H1 (cell line): ENCODE results near the gene C16orf54. TPM values are rescaled to one million over a fixed set of nuclear protein-coding genes. Genes with fewer than 3 reads are reported as not detected.
"Not testable (repeated sequence)": the region's sequence is repeated elsewhere in the genome, so short reads cannot be mapped to it uniquely, and the experiment has no call there.

Experiments used
- CTCF ChIA-PET: fragments of 300-600 bp; sonication (Branson Sonifier 250); formaldehyde crosslinking; loops from one replicate; lab custom pipeline; 2021; ENCODE audit not compliant: partially characterized antibody; lab: Charles Lee
- POLR2A ChIA-PET: fragments of 300-600 bp; sonication (Branson Sonifier 250); formaldehyde crosslinking; loops from one replicate; lab custom pipeline; 2021; ENCODE audit warnings: inconsistent platforms; ENCODE audit not compliant: partially characterized antibody; lab: Charles Lee
- DNase-seq, 2 experiments: peaks; one replicate each; pipeline versions ENCODE4 v3.0.0 to v3.0.0-alpha.2; 2010 to 2022; ENCODE audit warnings: low spot score in 2 of 2, low read depth in 1 of 2, mixed read lengths in 1 of 2
- FAIRE-seq: peaks from 2 replicates; lab custom pipeline; 2011; peaks lifted over from hg19 to GRCh38; lab: Jason Lieb, UNC
- H2AFZ ChIP-seq: 2 replicates; pipeline ENCODE4 v1.8.1; 2012; ENCODE audit warnings: low read length, inconsistent platforms
- H2AK5ac ChIP-seq: 2 replicates; pipeline ENCODE4 v1.6.1; 2013; ENCODE audit warnings: low read depth, low read length
- H2BK120ac ChIP-seq: replicated peaks from 2 replicates; pipeline ENCODE3; 2013; ENCODE audit warnings: low read depth, low read length, inconsistent platforms
- H2BK12ac ChIP-seq: 2 replicates; pipeline ENCODE4 v1.6.1; 2013; ENCODE audit warnings: low read depth, low read length
- H2BK15ac ChIP-seq: 2 replicates; pipeline ENCODE4 v1.6.1; 2013; ENCODE audit warnings: low read length
- H2BK20ac ChIP-seq: 2 replicates; pipeline ENCODE4 v1.6.1; 2013; ENCODE audit warnings: low read length
- H2BK5ac ChIP-seq: 2 replicates; pipeline ENCODE4 v1.6.1; 2013; ENCODE audit warnings: low read depth, low read length
- H3K14ac ChIP-seq: 2 replicates; pipeline ENCODE4 v1.6.1; 2013; ENCODE audit warnings: inconsistent platforms; ENCODE audit not compliant: insufficient read length
- H3K18ac ChIP-seq: 2 replicates; pipeline ENCODE4 v1.6.1; 2013; ENCODE audit warnings: low read length; ENCODE audit errors: extremely low read depth
- H3K23ac ChIP-seq: 2 replicates; pipeline ENCODE4 v1.6.1; 2013; ENCODE audit warnings: inconsistent platforms; ENCODE audit not compliant: insufficient read length
- H3K23me2 ChIP-seq: 2 replicates; pipeline ENCODE4 v1.6.1; 2013; ENCODE audit warnings: low read depth, low read length
- H3K27ac ChIP-seq: 2 replicates; pipeline ENCODE4 v1.6.1; 2011; ENCODE audit warnings: low read depth, low read length, inconsistent platforms
- H3K27me3 ChIP-seq, 4 experiments: replicated peaks in 1 of 4; 1 replicate in 1 of 4; 2 replicates in 3 of 4; pipeline versions ENCODE4 v1.6.1 to v1.8.1; 2011 to 2013; ENCODE audit warnings: low read length in 3 of 4, mild to moderate bottlenecking in 3 of 4, inconsistent platforms in 2 of 4, mixed read lengths in 2 of 4, moderate library complexity in 1 of 4; ENCODE audit not compliant: control insufficient read depth in 3 of 4, insufficient read depth in 3 of 4; ENCODE audit errors: extremely low read depth in 1 of 4
- H3K36me3 ChIP-seq, 4 experiments: 2 replicates each; pipeline versions ENCODE4 v1.6.1 to v1.8.1; 2011 to 2013; ENCODE audit warnings: mild to moderate bottlenecking in 4 of 4, low read length in 3 of 4, moderate library complexity in 2 of 4, control low read depth in 1 of 4, inconsistent platforms in 1 of 4; ENCODE audit not compliant: insufficient read depth in 4 of 4, control insufficient read depth in 2 of 4
- H3K4ac ChIP-seq: replicated peaks from 2 replicates; pipeline ENCODE3; 2013; ENCODE audit warnings: low read length, low read depth, mixed read lengths, inconsistent platforms; ENCODE audit not compliant: insufficient read length
- H3K4me1 ChIP-seq, 4 experiments: replicated peaks in 1 of 4; 1 replicate in 1 of 4; 2 replicates in 3 of 4; pipeline versions ENCODE4 v1.6.1 to v1.8.1; 2011 to 2013; ENCODE audit warnings: low read length in 3 of 4, inconsistent platforms in 2 of 4, mixed read lengths in 1 of 4; ENCODE audit not compliant: insufficient read depth in 4 of 4, control insufficient read depth in 3 of 4
- H3K4me2 ChIP-seq, 2 experiments: 2 replicates each; pipeline versions ENCODE4 v1.6.1 to v1.8.1; 2011 to 2013; ENCODE audit warnings: low read depth in 2 of 2, low read length in 2 of 2, control low read depth in 1 of 2, inconsistent platforms in 1 of 2, mild to moderate bottlenecking in 1 of 2; ENCODE audit not compliant: insufficient read depth in 1 of 2
- H3K4me3 ChIP-seq, 4 experiments: fragments of 200-600, 300-600 bp in 1 of 4; sonication (generic), shearing (Covaris generic), sonication (Bioruptor Twin) in 1 of 4; 2 replicates each; pipeline versions ENCODE4 v1.5.1 to v1.8.1; 2011 to 2016; ENCODE audit warnings: low read length in 4 of 4, low read depth in 3 of 4, control low read depth in 2 of 4, inconsistent platforms in 2 of 4, mild to moderate bottlenecking in 2 of 4, mixed read lengths in 1 of 4, moderate library complexity in 1 of 4; ENCODE audit not compliant: insufficient read depth in 2 of 4; ENCODE audit errors: extremely low read depth in 1 of 4
- H3K56ac ChIP-seq: replicated peaks from 2 replicates; pipeline ENCODE3; 2013; ENCODE audit warnings: low read depth, mild to moderate bottlenecking, mixed read lengths, low read length, inconsistent platforms; ENCODE audit not compliant: insufficient read length
- H3K79me1 ChIP-seq: 2 replicates; pipeline ENCODE4 v1.6.1; 2013; ENCODE audit warnings: low read depth, low read length, control low read depth
- H3K79me2 ChIP-seq, 2 experiments: 2 replicates each; pipeline versions ENCODE4 v1.6.1 to v1.8.1; 2012 to 2013; ENCODE audit warnings: low read length in 2 of 2, mild to moderate bottlenecking in 2 of 2, inconsistent platforms in 1 of 2; ENCODE audit not compliant: insufficient read depth in 2 of 2, control insufficient read depth in 1 of 2
- H3K9ac ChIP-seq, 4 experiments: replicated peaks in 1 of 4; 1 replicate in 1 of 4; 2 replicates in 3 of 4; pipeline versions ENCODE4 v1.6.1 to v1.8.1; 2011 to 2013; ENCODE audit warnings: low read depth in 3 of 4, low read length in 3 of 4, control low read depth in 2 of 4, mild to moderate bottlenecking in 2 of 4, moderate library complexity in 2 of 4, inconsistent platforms in 1 of 4; ENCODE audit errors: extremely low read depth in 1 of 4
- H3K9me3 ChIP-seq, 2 experiments: 2 replicates each; pipeline versions ENCODE4 v1.6.1 to v1.8.1; 2012 to 2013; ENCODE audit warnings: mild to moderate bottlenecking in 2 of 2, moderate library complexity in 2 of 2, control low read depth in 1 of 2, inconsistent platforms in 1 of 2, low read depth in 1 of 2, low read length in 1 of 2, mixed read lengths in 1 of 2; ENCODE audit not compliant: insufficient read depth in 2 of 2
- H4K20me1 ChIP-seq, 2 experiments: replicated peaks in 1 of 2; 2 replicates each; pipeline versions ENCODE3 to v1.8.1; 2011 to 2013; ENCODE audit warnings: inconsistent platforms in 2 of 2, low read length in 2 of 2, mild to moderate bottlenecking in 1 of 2; ENCODE audit not compliant: insufficient read depth in 2 of 2, control insufficient read depth in 1 of 2
- H4K5ac ChIP-seq: 2 replicates; pipeline ENCODE4 v1.6.1; 2013; ENCODE audit warnings: low read length, low read depth, mixed read lengths, inconsistent platforms; ENCODE audit not compliant: insufficient read length
- H4K8ac ChIP-seq: 2 replicates; pipeline ENCODE4 v1.8.0; 2013; ENCODE audit warnings: mild to moderate bottlenecking, moderate library complexity, low read length, inconsistent platforms; ENCODE audit not compliant: insufficient read depth; ENCODE audit errors: extremely low read depth
- H4K91ac ChIP-seq: replicated peaks from 2 replicates; pipeline ENCODE3; 2013; ENCODE audit warnings: low read length, mixed read lengths, inconsistent platforms; ENCODE audit not compliant: insufficient read length
- WGBS, 2 experiments: shearing (Covaris generic) in 1 of 2; methylation state at CpG; one replicate each; pipeline versions ENCODE4 v1.1.6 to v1.1.7; 2013 to 2015; ENCODE audit warnings: low lambda C conversion rate in 2 of 2, mixed read lengths in 2 of 2, inconsistent platforms in 1 of 2, low coverage in 1 of 2, missing lambda C conversion rate in 1 of 2; ENCODE audit not compliant: insufficient replicate concordance in 2 of 2, insufficient coverage in 1 of 2, insufficient read length in 1 of 2; ENCODE audit errors: extremely low coverage in 1 of 2, missing lambda C conversion rate in 1 of 2; 5-methylcytosine and 5-hydroxymethylcytosine counted together
- polyA plus RNA-seq, 7 experiments: library from polyadenylated mRNA; depleted of rRNA in 3 of 7; stranded (reverse) in 5 of 7; unstranded in 2 of 7; fragments of >200 nt in 5 of 7; fragments of 200-250 nt in 2 of 7; gene quantifications; 1 replicate in 5 of 7; 2 replicates in 1 of 7; 4 replicates in 1 of 7; pipeline versions ENCODE4 v1.2.1 to v1.2.3, GENCODE V29; 2011 to 2013; ENCODE audit warnings: missing spikeins in 2 of 7, mixed read lengths in 2 of 7
- total RNA-seq: library from RNA; stranded (reverse); fragmentation: NEBNext Ultra II Directional; extraction: Animal tissue kit (Norgen Biotek cat#: 25700); gene quantifications from 2 replicates; pipeline ENCODE4 v1.2.1, GENCODE V29; 2021

Gene C16orf54
- total and polyA plus RNA-seq, 2 of the 8 experiments (the other 6 are each of a cell fraction or from before 2014, with no cell fraction given): not detected

DNA sequence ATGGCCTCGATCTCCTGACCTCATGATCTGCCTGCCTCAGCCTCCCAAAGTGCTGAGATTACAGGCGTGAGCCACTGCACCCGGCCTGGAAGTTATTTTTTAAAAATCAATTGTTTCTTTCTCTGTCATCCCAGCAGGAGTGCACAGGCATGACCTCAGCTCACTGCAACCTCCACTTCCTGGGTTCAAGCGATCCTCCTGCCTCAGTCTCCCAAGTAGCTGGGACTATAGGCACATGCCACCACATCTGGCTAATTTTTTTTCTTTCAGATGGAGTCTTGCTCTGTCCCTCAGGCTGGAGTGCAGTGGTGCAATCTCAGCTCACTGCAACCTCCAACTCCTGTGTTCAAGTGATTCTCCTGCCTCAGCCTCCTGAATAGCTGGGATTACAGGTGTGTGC lies 41.4 kb upstream of the C16orf54 start:
- not testable (repeated sequence) for H2BK15ac ChIP-seq, H3K9ac ChIP-seq, H3K18ac ChIP-seq, H3K27ac ChIP-seq, H4K91ac ChIP-seq, H3K27me3 ChIP-seq, H2BK20ac ChIP-seq, H3K4me2 ChIP-seq, H3K4me3 ChIP-seq, H3K4ac ChIP-seq, H2BK5ac ChIP-seq, H4K5ac ChIP-seq, H4K20me1 ChIP-seq, FAIRE-seq, H2AK5ac ChIP-seq, H3K36me3 ChIP-seq, H3K23ac ChIP-seq, H4K8ac ChIP-seq, H2AFZ ChIP-seq, H3K56ac ChIP-seq, H2BK12ac ChIP-seq, H2BK120ac ChIP-seq, DNase-seq, H3K9me3 ChIP-seq, H3K14ac ChIP-seq, H3K79me1 ChIP-seq
- CTCF ChIA-PET: interaction anchor here (0.6 to 3.6 kb wide), 7 partner anchors 16 to 136 kb away, joined by 3 to 22 read pairs (median 4); no protein-coding TSS in a partner anchor
- Histone ChIP-seq H3K23me2 (peaks cover 17% of the 10 kb centered on the region), H3K4me1 (peaks cover 0 to 16% (median 5%) of the 10 kb centered on the region in 4 experiments; a peak in 6 of 7 replicates), H3K79me2 (peaks cover 14 to 16% of the 10 kb centered on the region in 2 experiments)
- WGBS, 2 experiments: 90% methylated on average over 4 of the region's 4 CpGs; no CpG with 5 or more reads in 1 of the 2 experiments
- POLR2A ChIA-PET: interaction anchor here (0.6 to 2.8 kb wide), 5 partner anchors 17 to 70 kb away, joined by 3 to 10 read pairs (median 5); partner anchors contain the start of genes MAZ and MVP
